ENCODE measurements around the gene SYS1. TPM values are rescaled to one million over a fixed set of nuclear protein-coding genes. Genes with fewer than 3 reads are reported as not detected.

The SYS1 gene
- total and polyA plus RNA-seq, 2 experiments from 2014 or later = 7.9 to 21.5 TPM

DNA sequence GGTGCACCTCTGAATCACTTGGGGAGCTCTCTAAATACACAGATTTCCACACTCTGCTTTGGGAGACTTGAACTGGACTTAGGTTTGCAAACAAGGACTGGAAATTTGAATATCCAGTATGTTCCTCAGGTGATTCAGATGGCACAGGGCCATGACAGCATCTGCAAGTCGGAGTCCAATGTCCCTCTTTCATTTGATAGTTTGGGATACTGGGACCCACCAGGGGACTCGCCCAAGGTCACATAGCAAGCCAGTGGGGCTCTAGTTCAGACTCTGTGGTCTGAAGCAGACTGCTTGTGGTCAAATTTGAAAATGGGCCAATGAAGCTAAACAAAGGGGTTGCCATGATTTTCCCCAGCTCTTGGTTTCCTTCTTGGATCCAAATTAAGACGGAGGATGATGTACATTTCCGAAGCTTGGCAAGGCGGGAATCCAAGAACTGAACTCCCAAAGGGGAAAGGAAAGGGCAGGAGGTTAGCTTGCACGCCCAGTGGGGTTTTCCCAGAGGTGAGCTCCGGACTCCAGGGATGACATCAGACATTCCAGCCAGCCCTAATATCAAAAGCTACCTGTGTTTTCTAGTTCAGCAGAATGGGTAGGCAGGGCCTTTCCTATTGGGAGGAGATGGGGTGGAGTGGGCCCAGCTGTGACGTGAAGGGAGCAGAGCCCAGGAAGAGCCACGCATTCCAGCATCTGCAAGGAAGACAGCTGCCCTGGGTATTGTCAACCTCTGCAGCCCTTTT lies 3.4 kb upstream of the SYS1 start:
- Mint-ChIP-seq H3K36me3 (ENCODE audit: low read depth) (no peaks in the 10 kb centered on the region), H3K4me1 (peaks cover 30% of the 10 kb centered on the region), H3K27me3 (ENCODE audit: insufficient read depth, low read depth, poor library complexity) (peaks cover 7% of the 10 kb centered on the region), H3K9me3 (no peaks in the 10 kb centered on the region), H3K27ac (no peak overlapping the region), H3K4me3 (no peak overlapping the region)
- Histone ChIP-seq H3K27me3 (ENCODE audit: insufficient read depth) (no peaks in the 10 kb centered on the region), H3F3A (replicated peaks; ENCODE audit: low read depth) (no peaks in the 10 kb centered on the region), H2AFZ (0 out of 2 replicates have a peak overlapping the region, but pooled peaks have one; percentile 38), H3K4me1 (ENCODE audit: insufficient read depth) (peaks cover 17% of the 10 kb centered on the region), H3K36me3 (ENCODE audit: insufficient read depth) (no peaks in the 10 kb centered on the region), H3K4me3 (no peak overlapping the region), H3K4me2 (no peak overlapping the region), H3K27ac (ENCODE audit: low read depth) (no peak overlapping the region), H3K79me2 (replicated peaks; ENCODE audit: insufficient read depth) (peaks cover 10% of the 10 kb centered on the region), H4K20me1 (replicated peaks; ENCODE audit: insufficient read depth) (0 out of 2 replicates have a peak, but pooled peaks cover 5% of the 10 kb centered on the region), H3K9me2 (ENCODE audit: insufficient read depth) (no peaks in the 10 kb centered on the region)
- no peak for TF ChIP-seq JUNB (IDR thresholded peaks at IDR 0.05; ENCODE audit: unreplicated experiment)
- TF ChIP-seq CREB1 (CRISPR knock-in tag; IDR thresholded peaks at IDR 0.05; ENCODE audit: low read depth) = no peak
- TF ChIP-seq ZNF114 (CRISPR knock-in tag; IDR thresholded peaks at IDR 0.05) = no peak
- no peak for TF ChIP-seq CTCF (conservative IDR thresholded peaks at IDR 0.05; ENCODE audit: low read depth in 2 of 2)
- no peak for TF ChIP-seq POLR2AphosphoS5 (IDR thresholded peaks at IDR 0.05; ENCODE audit: low read depth)
- TF ChIP-seq, protein P1, sequence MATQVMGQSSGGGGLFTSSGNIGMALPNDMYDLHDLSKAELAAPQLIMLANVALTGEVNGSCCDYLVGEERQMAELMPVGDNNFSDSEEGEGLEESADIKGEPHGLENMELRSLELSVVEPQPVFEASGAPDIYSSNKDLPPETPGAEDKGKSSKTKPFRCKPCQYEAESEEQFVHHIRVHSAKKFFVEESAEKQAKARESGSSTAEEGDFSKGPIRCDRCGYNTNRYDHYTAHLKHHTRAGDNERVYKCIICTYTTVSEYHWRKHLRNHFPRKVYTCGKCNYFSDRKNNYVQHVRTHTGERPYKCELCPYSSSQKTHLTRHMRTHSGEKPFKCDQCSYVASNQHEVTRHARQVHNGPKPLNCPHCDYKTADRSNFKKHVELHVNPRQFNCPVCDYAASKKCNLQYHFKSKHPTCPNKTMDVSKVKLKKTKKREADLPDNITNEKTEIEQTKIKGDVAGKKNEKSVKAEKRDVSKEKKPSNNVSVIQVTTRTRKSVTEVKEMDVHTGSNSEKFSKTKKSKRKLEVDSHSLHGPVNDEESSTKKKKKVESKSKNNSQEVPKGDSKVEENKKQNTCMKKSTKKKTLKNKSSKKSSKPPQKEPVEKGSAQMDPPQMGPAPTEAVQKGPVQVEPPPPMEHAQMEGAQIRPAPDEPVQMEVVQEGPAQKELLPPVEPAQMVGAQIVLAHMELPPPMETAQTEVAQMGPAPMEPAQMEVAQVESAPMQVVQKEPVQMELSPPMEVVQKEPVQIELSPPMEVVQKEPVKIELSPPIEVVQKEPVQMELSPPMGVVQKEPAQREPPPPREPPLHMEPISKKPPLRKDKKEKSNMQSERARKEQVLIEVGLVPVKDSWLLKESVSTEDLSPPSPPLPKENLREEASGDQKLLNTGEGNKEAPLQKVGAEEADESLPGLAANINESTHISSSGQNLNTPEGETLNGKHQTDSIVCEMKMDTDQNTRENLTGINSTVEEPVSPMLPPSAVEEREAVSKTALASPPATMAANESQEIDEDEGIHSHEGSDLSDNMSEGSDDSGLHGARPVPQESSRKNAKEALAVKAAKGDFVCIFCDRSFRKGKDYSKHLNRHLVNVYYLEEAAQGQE (IDR thresholded peaks at IDR 0.05; ENCODE audit: unreplicated experiment) = no peak
- TF ChIP-seq EZH2 (IDR thresholded peaks at IDR 0.05; ENCODE audit: low read depth, unreplicated experiment) = no peak
- no peak for TF ChIP-seq ZNF462 (CRISPR knock-in tag; IDR thresholded peaks at IDR 0.05)
- TF ChIP-seq ETS1 (IDR thresholded peaks at IDR 0.05) = no peak
- TF ChIP-seq NANOG (IDR thresholded peaks at IDR 0.05; ENCODE audit: borderline replicate concordance) = no peak
- no peak for TF ChIP-seq ZNF331 (CRISPR knock-in tag; IDR thresholded peaks at IDR 0.05; ENCODE audit: low read depth)
- no peak for TF ChIP-seq STAT1 (IDR thresholded peaks at IDR 0.05; ENCODE audit: unreplicated experiment)
- no peak for TF ChIP-seq EZH2phosphoT487 (IDR thresholded peaks at IDR 0.05; ENCODE audit: unreplicated experiment)
- DNase-seq (ENCODE audit: low spot score) = no peak
- ATAC-seq = no peak
